ENCODE results near the gene CLCN6.

CLCN6 gene

DNA sequence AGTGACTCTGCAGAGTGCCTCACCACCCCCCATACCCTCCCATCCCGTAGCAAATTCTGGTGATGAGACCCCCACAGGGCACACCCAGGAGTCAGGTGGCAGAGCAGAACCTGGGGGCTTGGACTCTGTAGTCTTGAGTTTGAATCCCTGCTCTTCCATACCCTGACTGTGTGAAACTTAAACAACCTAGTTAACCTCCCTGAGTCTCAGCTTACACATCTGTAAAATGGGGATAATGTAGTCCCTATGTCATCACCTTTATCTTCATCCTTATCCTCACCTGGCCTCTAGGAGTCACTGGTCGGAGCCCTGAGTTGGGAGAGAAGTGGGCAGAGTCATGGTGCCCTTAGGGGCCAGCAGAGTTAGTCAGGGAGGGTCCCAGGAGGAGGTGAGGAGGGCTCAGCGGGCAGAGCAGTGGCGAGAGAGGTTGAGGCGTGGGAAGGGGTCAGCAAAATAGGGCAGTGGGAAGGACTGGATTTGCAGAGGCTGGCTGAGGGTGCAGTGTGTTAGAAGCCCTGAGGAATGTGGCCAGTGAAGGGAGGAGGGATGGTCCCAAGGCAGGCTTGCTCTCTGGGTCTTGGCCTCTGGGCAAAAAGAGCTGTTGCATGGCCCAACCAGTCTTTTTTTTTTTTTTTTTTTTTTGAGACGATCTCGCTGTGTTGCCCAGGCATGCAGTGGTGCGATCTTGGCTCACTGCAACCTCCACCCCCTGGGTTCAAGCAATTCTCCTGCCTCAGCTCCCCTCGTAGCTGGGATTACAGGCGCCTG is 25.4 kb upstream of the CLCN6 start:
- DNase-seq = no peak

- no peak for DNase-seq
Measured at GRCh38 chr1:11781297-11781696, 24.7 kb upstream of the CLCN6 start.

DNA sequence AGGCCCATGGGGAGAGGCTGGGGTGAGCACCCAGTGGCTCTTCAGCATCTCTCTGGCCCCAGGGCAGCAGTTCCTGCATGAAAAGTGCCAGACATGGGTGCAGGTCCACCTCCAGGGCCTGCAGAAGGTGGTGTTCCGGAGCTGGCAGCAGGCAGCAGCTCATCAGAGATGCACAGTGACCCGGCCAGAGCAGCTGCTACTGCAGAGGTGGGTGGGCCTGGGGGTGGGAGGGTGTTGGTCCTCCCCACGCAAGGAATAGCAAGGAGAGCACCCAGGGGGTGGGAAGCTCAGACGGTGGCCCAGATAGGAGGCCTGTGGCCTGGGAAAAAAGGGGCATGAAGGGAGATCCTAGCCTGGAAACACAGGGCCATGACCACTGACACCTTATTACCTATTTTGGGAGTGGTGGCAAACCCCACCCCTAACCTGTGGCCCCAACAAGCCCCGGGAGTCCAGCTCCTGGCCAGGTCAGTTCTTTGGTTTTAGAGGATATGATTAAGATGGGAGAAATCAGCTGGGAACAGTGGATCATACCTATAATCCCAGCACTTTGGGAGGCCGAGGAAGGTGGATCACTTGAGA is 23.8 kb upstream of the CLCN6 start:
- no peak for DNase-seq

GRCh38 chr1:11783556-11783955 is 22.4 kb upstream of the CLCN6 start:
- DNase-seq = no peak

DNA sequence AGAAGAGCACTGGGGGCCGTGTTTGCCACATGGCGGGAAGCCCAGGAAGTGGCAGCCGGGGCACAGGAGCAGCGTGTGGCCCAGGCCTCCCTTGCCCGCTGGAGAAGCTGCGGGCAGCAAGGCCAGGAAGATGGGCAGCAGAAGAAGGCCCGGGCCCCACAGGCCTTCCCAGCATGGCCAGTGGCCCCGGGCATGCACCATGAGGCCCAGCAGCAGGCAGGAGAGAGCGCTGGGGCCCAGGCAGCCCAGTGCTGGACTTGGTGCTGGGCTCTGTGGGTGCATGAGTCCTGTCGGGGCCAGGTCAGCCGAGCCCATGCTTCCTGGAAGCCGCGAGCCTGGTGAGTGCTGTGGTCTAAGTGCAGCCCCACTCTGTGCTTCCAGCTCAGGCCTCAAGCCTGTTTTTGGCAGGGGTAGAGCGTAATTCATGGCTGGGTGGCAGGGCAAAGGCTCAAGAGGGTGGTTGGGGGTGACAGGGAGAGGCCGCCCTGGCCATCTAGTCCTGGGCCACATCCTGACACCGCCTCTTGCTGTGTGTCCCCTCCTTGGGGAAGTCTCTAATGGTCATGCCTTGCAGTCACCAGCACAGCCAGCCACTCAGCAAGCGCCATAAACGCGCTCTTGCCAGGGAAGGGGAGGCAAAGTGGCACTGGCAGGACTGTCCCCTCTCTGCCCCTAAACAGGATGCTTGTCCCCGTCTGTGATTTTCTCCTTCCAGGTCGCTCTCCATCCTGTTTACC is 21.6 kb upstream of the CLCN6 start:
- DNase-seq = no peak

- DNase-seq = peak; percentile 25
Measured at GRCh38 chr1:11784993-11785769, 20.8 kb upstream of the CLCN6 start.

GRCh38 chr1:11786168-11786567 is 19.8 kb upstream of the CLCN6 start:
- no peak for DNase-seq

DNA sequence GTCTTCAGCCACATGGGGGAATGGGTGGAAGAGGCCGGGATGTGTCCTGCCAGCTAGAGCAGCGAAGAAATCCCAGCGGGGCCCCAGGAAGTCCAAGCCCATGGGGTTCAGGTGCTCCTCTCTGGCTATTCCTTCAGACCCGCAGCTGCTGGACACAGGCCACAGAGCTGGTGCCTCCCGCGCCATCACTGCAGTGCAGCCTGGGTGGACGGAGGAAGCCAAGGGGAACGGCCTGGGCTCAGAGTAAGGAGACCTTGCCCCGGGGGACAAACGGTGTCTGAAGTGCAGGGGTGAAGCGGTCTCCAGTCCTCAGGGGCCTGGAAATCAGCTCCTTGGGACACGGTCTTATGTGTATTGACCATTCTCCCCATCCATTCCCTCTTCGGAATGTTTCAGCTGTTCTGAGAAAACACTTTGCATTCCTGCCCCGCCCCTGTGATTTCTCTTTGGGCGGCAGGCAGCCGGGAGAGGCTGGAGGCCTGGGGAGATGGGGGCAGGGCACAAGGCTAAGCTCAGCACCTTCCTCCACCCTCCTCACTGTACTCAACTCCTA is 18.7 kb upstream of the CLCN6 start:
- no peak for DNase-seq

DNA sequence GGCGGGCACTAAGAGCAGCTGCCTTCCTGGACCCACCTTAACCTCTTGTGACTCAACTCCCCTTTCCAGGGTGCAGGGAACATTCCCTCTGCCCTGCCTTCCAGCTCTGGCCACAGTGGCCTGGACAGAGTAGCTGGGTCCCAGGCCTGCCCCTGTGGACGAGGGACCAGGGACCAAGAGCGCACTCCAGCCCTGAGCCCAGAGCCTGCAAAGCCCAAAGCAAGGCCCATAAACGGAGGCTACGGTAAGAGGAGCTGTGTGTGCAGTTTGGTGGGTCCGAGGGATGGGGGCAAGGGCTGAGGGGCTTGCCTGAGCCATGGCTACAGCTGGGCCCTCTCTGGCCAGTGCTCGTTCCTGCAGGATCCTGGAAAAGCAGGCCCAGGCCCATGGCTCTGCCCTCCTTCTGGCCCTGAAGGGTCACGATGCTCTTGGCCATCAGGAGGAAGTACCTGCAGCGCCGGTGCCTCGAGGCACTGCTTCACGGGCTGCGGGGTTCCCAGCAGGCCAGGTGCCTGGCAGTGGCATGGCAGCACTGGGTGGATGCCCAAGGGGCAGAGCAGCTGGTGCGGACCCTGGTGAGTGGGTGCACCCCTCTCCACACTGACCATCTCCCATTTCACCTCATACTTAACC is 18.1 kb upstream of the CLCN6 start:
- DNase-seq = no peak

- no peak for DNase-seq
Measured at GRCh38 chr1:11788549-11789053, 17.4 kb upstream of the CLCN6 start.

DNA sequence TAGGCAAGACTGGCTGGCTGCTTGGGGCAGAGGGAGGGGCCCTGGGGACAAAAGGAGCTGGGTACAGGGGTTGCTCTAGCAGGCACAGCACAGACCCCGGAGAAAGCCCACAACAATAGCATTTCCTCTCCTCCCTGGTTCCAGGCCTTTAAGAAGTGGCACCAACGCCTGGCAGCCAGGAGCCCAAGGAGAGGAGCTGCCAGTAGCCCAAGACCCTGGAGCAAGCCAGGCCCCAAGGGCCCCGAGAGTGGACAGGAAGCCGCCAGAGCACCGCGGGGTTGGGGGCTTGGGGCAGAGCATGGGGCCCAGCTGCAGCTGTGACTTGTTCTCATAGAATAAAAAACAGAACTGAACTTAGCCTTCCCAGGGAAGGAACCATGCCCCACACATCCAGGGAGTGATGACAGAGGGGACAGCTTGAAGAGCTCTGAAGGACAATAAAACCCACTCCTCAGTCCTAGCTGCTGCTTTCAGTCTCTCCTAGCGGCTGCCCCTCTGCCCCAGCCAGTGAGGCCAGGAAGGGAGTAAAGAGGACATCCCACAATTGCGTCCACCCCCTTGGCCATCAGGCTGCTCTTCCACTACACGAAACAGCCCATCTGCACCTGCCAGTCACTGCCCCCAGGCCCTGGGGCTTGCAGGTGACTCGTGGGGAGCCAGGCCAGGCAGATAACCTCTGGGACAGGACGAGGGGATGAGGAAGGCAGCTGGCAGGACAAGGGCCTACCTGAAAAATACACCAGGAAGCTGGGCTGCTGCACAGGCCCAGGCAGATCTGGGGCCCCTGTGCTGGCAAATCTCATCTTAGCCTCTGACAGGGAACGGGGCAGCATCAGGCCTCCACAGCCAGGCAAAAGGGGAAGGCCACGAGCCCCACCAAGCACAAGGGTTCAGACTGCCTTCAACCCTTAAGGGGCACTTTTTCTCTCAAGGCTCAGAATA is 16.6 kb upstream of the CLCN6 start:
- no peak for DNase-seq

GRCh38 chr1:11790101-11790879 is 15.7 kb upstream of the CLCN6 start:
- no peak for DNase-seq

DNA sequence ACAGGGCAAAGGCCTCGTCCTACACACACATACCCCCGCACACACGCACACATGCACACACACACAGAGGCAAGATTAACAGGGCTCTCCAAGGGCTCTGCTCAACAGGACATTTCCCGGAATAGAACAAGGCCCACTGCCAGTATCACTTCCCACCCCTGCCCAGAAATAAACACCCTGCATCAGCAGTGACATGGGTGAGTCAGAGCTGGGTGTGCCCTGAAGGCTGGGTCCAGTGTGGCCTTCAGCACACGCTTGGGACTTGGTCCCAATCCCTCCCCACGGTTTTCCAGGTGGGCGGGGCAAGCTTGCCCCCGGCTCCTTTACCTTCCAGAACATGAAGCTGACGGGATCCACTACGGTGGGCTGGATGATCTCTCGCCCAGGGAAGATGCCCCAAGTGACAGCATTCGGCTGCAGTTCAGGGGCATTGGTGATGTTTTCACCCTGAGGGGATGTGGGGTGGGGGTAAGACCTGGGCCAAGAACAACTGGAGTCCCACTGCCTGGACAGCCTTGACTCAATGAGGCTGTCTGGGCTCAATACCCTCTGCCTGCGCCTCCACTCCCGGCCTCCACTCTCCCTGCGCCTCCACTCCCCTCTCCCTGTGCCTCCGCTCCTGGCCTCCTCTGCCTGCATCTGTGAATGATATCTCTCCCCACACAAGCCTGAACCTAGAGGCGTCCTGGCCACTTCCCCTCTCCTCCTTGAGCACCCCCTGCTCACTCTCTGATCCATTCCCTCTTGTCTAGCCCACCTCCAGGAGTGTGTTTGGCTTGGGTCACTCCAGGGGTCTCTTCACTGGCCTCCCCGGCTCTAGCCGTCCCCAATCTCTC is 14.9 kb upstream of the CLCN6 start:
- no peak for DNase-seq

DNA sequence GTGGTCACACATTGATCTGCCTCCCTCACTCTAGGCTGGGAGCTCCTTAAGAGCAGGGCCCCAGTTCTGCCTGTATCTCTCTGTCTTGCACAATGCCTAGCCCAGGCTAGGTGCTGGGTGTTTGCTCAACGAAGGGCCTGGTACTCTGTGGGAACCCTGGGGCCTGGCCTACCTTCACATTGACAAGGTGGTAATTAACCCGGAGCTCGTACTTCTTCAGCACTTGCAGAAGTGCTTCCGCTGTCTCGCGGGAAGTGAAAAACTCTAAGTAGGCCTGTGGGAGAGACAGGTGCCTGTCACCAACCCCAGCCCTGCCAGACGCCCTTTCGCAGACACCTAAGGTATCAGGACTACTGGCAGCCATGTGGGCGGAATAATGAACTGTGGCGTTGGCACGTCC is 13.9 kb upstream of the CLCN6 start:
- no peak for DNase-seq

- no peak for DNase-seq
Measured at GRCh38 chr1:11793819-11794218, 12.2 kb upstream of the CLCN6 start.

- DNase-seq = no peak
Measured at GRCh38 chr1:11794446-11795237, 11.3 kb upstream of the CLCN6 start.

- DNase-seq = no peak
Measured at GRCh38 chr1:11795238-11795890, 10.6 kb upstream of the CLCN6 start.

All from effector CD4-positive, alpha-beta T cell (primary cell).